ENCODE results near the gene BNC1. TPM values are rescaled to one million over a fixed set of nuclear protein-coding genes. Genes with fewer than 3 reads are reported as not detected.

The BNC1 gene
- total and polyA plus RNA-seq, 2 of the 4 experiments (the other 2 are of a cell fraction) = 0.38 to 0.54 TPM

DNA sequence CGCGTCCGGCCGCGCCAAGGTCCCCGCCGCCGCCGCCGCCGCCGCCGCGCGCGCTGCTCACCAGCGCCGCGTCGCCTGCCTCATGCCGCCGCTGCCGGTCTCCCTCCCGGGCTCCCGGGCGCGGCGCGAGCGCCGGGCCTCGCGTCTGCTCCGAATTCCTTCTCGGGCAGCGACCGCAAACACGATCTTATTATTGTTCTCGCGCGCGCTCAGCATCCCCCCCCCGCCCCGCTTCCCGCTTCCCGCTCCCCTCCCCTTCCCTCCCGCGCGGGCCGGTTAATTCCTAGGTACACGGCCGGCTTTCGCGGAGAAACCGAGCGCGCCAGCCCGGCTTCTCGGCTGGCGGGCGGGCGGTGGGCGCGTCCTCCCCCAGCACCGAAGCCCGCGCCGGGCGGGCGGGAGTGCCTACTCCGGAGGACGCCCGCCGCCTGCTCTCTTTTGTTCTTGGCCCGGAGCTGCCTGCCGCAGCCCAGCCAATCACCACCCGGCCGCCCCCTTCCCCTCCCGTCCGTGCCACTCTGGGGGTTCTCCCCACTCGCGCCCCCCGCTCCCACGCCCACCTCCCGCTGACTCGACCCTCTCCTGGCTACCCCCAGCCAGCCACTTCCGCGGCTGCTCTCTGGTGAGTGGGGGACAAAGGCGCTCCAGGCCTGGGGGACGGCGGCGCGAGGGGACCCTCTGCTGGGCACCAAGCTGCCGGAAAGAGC, 76.7 kb downstream of the BNC1 start, which contains the start of gene HDGFL3:
Gene HDGFL3, minus strand, starts transcription at position 164 of the 707 bp plus-strand sequence. CDS start 409 bp downstream, outside the sequence.
- Histone ChIP-seq H2AFZ (replicated peaks; ENCODE audit: low read length, poor library complexity) (peak within 1 kb of the TSS; percentile 92), H3K56ac (ENCODE audit: extremely low read depth, insufficient read depth, low read length) (peak within 1 kb of the TSS; percentile 86), H4K91ac (ENCODE audit: insufficient read depth, low read depth, low read length) (peak within 1 kb of the TSS; percentile 59), H3K27ac (ENCODE audit: insufficient read depth, low read length) (peak within 1 kb of the TSS; percentile 84), H3K18ac (ENCODE audit: low read depth, low read length) (peak within 1 kb of the TSS; percentile 87), H3K9me3 (ENCODE audit: control insufficient read depth, insufficient read depth, low read length) (no peaks in the 10 kb centered on the region), H4K20me1 (ENCODE audit: insufficient read depth, low read length) (peaks cover 4% of the 10 kb centered on the region; the same call in 1 of the 2 replicates), H3K14ac (replicated peaks; ENCODE audit: low read depth, low read length) (peak within 1 kb of the TSS; percentile 93), H3K27me3 (ENCODE audit: control insufficient read depth, insufficient read depth, low read length) (no peaks in the 10 kb centered on the region), H4K8ac (ENCODE audit: low read depth in 2 of 2, low read length in 2 of 2) (peak within 1 kb of the TSS; percentile 30 to 78; a peak in 3 of 4 replicates), H2AK9ac (replicated peaks; ENCODE audit: low read depth, low read length, poor library complexity) (peak within 1 kb of the TSS; percentile 96), H3K79me1 (ENCODE audit: low read depth in 1 of 2, low read length in 2 of 2) (peaks cover 0 to 19% of the 10 kb centered on the region in 2 experiments; a peak in 2 of 4 replicates), H3K4ac (ENCODE audit: low read depth, low read length) (peak within 1 kb of the TSS; percentile 85), H3K9me1 (ENCODE audit: insufficient read depth, low read length) (0 out of 2 replicates have a peak, but pooled peaks cover 3% of the 10 kb centered on the region), H2BK20ac (ENCODE audit: low read depth, low read length) (no peak within 1 kb of the TSS), H2AK5ac (ENCODE audit: low read depth, low read length) (peak within 1 kb of the TSS; percentile 72), H2BK15ac (ENCODE audit: low read depth, low read length) (peak within 1 kb of the TSS; percentile 15; the same call in 1 of the 3 replicates), H3K4me1 (ENCODE audit: control insufficient read depth, insufficient read depth, low read length) (peaks cover 8% of the 10 kb centered on the region), H3K23ac (ENCODE audit: low read depth, low read length) (peak within 1 kb of the TSS; percentile 100), H4K5ac (ENCODE audit: low read depth, low read length) (peak within 1 kb of the TSS; percentile 69), H3K4me2 (ENCODE audit: low read depth, low read length) (peak within 1 kb of the TSS; percentile 100), H3K4me3 (ENCODE audit: insufficient read depth, low read depth, low read length) (peak within 1 kb of the TSS; percentile 97), H3K9ac (ENCODE audit: low read depth, low read length) (peak within 1 kb of the TSS; percentile 92), H2BK5ac (ENCODE audit: low read depth, low read length, poor library complexity, severe bottlenecking) (peak within 1 kb of the TSS; percentile 80), H2BK120ac (ENCODE audit: low read depth, low read length) (peak within 1 kb of the TSS; percentile 57), H3K36me3 (ENCODE audit: control insufficient read depth, insufficient read depth, low read length) (no peaks in the 10 kb centered on the region)
- DNase-seq (peak; percentile 39), ATAC-seq (ENCODE audit: low read depth) (peak; percentile 63)
- POLR2A ChIA-PET (ENCODE audit: unreplicated experiment) = interaction anchor here (0.6 kb wide), 1 partner anchor 11 kb away, joined by 3 read pairs; no protein-coding TSS in a partner anchor
- 0% methylated on average over 16 of the region's 94 CpGs; no CpG with 5 or more reads in 1 of the 2 experiments for WGBS, 2 experiments (ENCODE audit: extremely low coverage in 2 of 2, insufficient read length in 1 of 2)
- intact Hi-C loops (cut with micrococcal nuclease) (loop anchor here (1.0 to 10.0 kb wide), 5 partner anchors 96 to 637 kb away; partner anchors contain the start of gene C15orf40), dilution Hi-C loops (cut with HindIII; ENCODE audit: low sequenced_read_pairs, unreplicated experiment) (no loop called here), in situ Hi-C loops (cut with MboI; ENCODE audit: low sequenced_read_pairs) (no loop called here)
- CTCF ChIA-PET = no interaction called here
- TF ChIP-seq MXI1 (IDR thresholded peaks at IDR 0.05; ENCODE audit: borderline replicate concordance, low read depth, low read length) = no peak
- TF ChIP-seq, protein P1, sequence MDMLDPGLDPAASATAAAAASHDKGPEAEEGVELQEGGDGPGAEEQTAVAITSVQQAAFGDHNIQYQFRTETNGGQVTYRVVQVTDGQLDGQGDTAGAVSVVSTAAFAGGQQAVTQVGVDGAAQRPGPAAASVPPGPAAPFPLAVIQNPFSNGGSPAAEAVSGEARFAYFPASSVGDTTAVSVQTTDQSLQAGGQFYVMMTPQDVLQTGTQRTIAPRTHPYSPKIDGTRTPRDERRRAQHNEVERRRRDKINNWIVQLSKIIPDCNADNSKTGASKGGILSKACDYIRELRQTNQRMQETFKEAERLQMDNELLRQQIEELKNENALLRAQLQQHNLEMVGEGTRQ (IDR thresholded peaks at IDR 0.05; ENCODE audit: low read depth, low read length) = no peak
- TF ChIP-seq MAFK (IDR thresholded peaks at IDR 0.05; ENCODE audit: low read depth, low read length) = no peak
- peak; percentile 85 for TF ChIP-seq POLR2A (IDR thresholded peaks at IDR 0.05; ENCODE audit: low read depth, low read length)
- peak; percentile 11; the same call in 1 of the 2 replicates for TF ChIP-seq RAD21 (IDR thresholded peaks at IDR 0.05; ENCODE audit: low read length)
- peak; percentile 17; the same call in 1 of the 2 replicates for TF ChIP-seq MAZ (IDR thresholded peaks at IDR 0.05; ENCODE audit: borderline replicate concordance, low read depth, low read length)
- no peak for TF ChIP-seq BHLHE40 (IDR thresholded peaks at IDR 0.05; ENCODE audit: low read depth, low read length)
- no TSS peak for BruUV-seq (replicated peaks)

All from IMR-90 (cell line).